H1 (cell line): ENCODE data around the gene SAMD14. TPM values are rescaled to one million over a fixed set of nuclear protein-coding genes. Genes with fewer than 3 reads are reported as not detected.

Experiments
- BACH1 ChIP-seq: IDR thresholded peaks from 2 replicates; pipeline ENCODE4 v1.6.1; 2012; ENCODE audit warnings: low read length, improper control_type of control experiment
- CEBPB ChIP-seq: IDR thresholded peaks from 2 replicates; pipeline ENCODE4 v1.6.1; 2012; ENCODE audit warnings: low read depth, low read length
- HDAC6 ChIP-seq: IDR thresholded peaks from one replicate; pipeline ENCODE4 v1.7.1; 2012; ENCODE audit warnings: low read depth, mild to moderate bottlenecking, inconsistent platforms, low read length, moderate library complexity
- KDM5A ChIP-seq: fragments of 200-600 bp; IDR thresholded peaks from 2 replicates; pipeline ENCODE4 v1.7.1; 2012; ENCODE audit warnings: mild to moderate bottlenecking, low read length, inconsistent platforms, mixed read lengths
- NANOG ChIP-seq: IDR thresholded peaks from 2 replicates; pipeline ENCODE4 v1.6.1; 2011; ENCODE audit warnings: low read length, low read depth, mild to moderate bottlenecking, inconsistent platforms; ENCODE audit not compliant: insufficient read depth, poor library complexity, severe bottlenecking
- PHF8 ChIP-seq: fragments of 200-600 bp; sonication (generic); conservative IDR thresholded peaks from 2 replicates; pipeline ENCODE4 v1.7.1; 2012; ENCODE audit warnings: low read depth, mild to moderate bottlenecking, inconsistent platforms, low read length, moderate library complexity
- RBBP5 ChIP-seq: IDR thresholded peaks from 2 replicates; pipeline ENCODE4 v1.7.1; 2012; ENCODE audit warnings: low read depth, mild to moderate bottlenecking, inconsistent platforms, low read length, moderate library complexity, borderline replicate concordance
- RNF2 ChIP-seq: fragments of 200-900, 300-1000 bp; sonication (generic); IDR thresholded peaks from 2 replicates; pipeline ENCODE4 v1.7.1; 2016; ENCODE audit warnings: borderline replicate concordance, low read depth, mild to moderate bottlenecking, antibody characterized with exemption, low read length; ENCODE audit not compliant: poor library complexity, severe bottlenecking; ENCODE audit errors: missing control alignments
- SIN3A ChIP-seq, 2 experiments: IDR thresholded peaks in 1 of 2; conservative IDR thresholded peaks in 1 of 2; 2 replicates each; pipeline ENCODE4 v1.6.1; 2011 to 2012; ENCODE audit warnings: low read length in 2 of 2, improper control_type of control experiment in 1 of 2, low read depth in 1 of 2, mild to moderate bottlenecking in 1 of 2
- polyA plus RNA-seq, 7 experiments: library from polyadenylated mRNA; depleted of rRNA in 3 of 7; stranded (reverse) in 5 of 7; unstranded in 2 of 7; fragments of >200 nt in 5 of 7; fragments of 200-250 nt in 2 of 7; gene quantifications; 1 replicate in 5 of 7; 2 replicates in 1 of 7; 4 replicates in 1 of 7; pipeline versions ENCODE4 v1.2.1 to v1.2.3, GENCODE V29; 2011 to 2013; ENCODE audit warnings: missing spikeins in 2 of 7, mixed read lengths in 2 of 7
- total RNA-seq: library from RNA; stranded (reverse); fragmentation: NEBNext Ultra II Directional; extraction: Animal tissue kit (Norgen Biotek cat#: 25700); gene quantifications from 2 replicates; pipeline ENCODE4 v1.2.1, GENCODE V29; 2021

Gene SAMD14
- total and polyA plus RNA-seq, 2 of the 8 experiments (the other 6 are each of a cell fraction or from before 2014, with no cell fraction given), result 5.7 to 5.8 TPM

DNA sequence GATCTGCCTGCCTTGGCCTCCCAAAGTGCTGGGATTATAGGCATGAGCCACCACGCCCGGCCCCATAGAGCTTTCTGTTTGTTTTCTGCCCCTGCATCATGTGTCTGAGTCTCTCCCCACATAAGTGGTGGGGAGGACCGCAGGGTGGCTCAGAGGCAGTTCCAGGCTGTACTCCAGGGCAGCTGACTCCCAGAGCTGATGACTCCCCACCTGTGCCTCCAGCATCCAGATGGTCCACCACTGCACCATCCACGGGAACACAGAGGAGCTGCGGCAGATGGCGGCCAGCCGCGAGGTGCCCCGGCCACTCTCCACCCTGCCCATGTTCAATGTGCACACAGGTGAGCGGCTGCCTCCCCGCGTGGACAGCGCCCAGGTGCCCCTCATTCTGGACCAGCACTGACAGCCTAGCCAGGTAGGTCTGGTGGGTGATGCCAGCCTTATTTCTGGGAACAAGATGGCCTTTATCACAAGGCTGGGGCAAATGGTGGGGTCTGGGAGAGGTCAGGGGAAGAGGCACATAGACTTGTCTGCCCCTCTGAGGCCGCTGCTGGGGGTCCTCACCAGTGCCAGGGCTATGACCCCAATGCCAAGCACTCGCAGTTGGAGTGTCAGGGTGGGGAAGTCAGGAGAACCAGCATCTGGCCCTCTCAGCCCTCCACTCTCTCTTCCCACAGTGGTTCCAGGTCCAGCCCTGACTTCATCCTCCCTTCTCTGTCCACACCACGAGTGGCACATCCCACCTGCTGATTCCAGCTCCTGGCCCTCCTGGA lies 45.3 kb upstream of the SAMD14 start (continued):
- no peak for TF ChIP-seq HDAC6
- TF ChIP-seq CEBPB, result no peak
- TF ChIP-seq RNF2, result no peak
- TF ChIP-seq KDM5A, result no peak
- no peak for TF ChIP-seq RBBP5
- no peak for TF ChIP-seq SIN3A (conservative IDR thresholded peaks at IDR 0.05 in 1 of 2, IDR thresholded peaks at IDR 0.05 in 1 of 2; ENCODE audit: low read depth in 1 of 2, low read length in 2 of 2)
- TF ChIP-seq BACH1, result no peak
- no peak for TF ChIP-seq PHF8
- TF ChIP-seq NANOG, result no peak
- TF ChIP-seq, all 59 proteins: peak for 0
